SK-N-SH treated with all-trans-retinoic acid at 6 μM for 48 hours (cell line): ENCODE data around the gene PLEKHF1.

Source experiments
- CREB5 ChIP-seq: fragments of 250-450 bp; sonication (Bioruptor Pico); IDR thresholded peaks from 2 replicates; pipeline ENCODE4 v1.5.1; 2020; ENCODE audit warnings: low read depth, mild to moderate bottlenecking, moderate library complexity
- CSDC2 ChIP-seq: fragments of 250-450 bp; sonication (Bioruptor Pico); IDR thresholded peaks from 2 replicates; pipeline ENCODE4 v1.5.0; 2020; ENCODE audit warnings: mild to moderate bottlenecking, moderate library complexity
- CSRNP3 ChIP-seq: fragments of 250-450 bp; sonication (Bioruptor Pico); IDR thresholded peaks from 2 replicates; pipeline ENCODE4 v1.5.1; 2021; ENCODE audit warnings: mild to moderate bottlenecking, moderate library complexity
- ESRRG ChIP-seq: fragments of 250-450 bp; sonication (Bioruptor Pico); IDR thresholded peaks from 2 replicates; pipeline ENCODE4 v1.6.1; 2021; ENCODE audit warnings: mild to moderate bottlenecking
- ISL1 ChIP-seq: fragments of 250-450 bp; sonication (Bioruptor Pico); IDR thresholded peaks from 2 replicates; pipeline ENCODE4 v2.1.2; 2022; ENCODE audit warnings: mild to moderate bottlenecking, moderate library complexity
- OSR1 ChIP-seq: fragments of 250-450 bp; sonication (Bioruptor Pico); IDR thresholded peaks from 2 replicates; pipeline ENCODE4 v1.8.0; 2022; ENCODE audit warnings: moderate library complexity, mild to moderate bottlenecking, inconsistent platforms
- SNAI2 ChIP-seq: fragments of 250-450 bp; sonication (Bioruptor Pico); IDR thresholded peaks from 2 replicates; pipeline ENCODE4 v1.5.0; 2020; ENCODE audit warnings: mild to moderate bottlenecking, moderate library complexity
- TCF4 ChIP-seq: fragments of 250-450 bp; sonication (Bioruptor Pico); IDR thresholded peaks from 2 replicates; pipeline ENCODE4 v1.8.0; 2021; ENCODE audit warnings: mild to moderate bottlenecking, moderate library complexity, borderline replicate concordance
- ZC3H10 ChIP-seq: fragments of 250-450 bp; sonication (Bioruptor Pico); IDR thresholded peaks from 2 replicates; pipeline ENCODE4 v1.5.1; 2021; ENCODE audit warnings: mild to moderate bottlenecking, moderate library complexity
- ZFP3 ChIP-seq: fragments of 250-450 bp; sonication (Bioruptor Pico); IDR thresholded peaks from 2 replicates; pipeline ENCODE4 v1.5.0; 2020; ENCODE audit warnings: mild to moderate bottlenecking, moderate library complexity
- ZNF565 ChIP-seq: fragments of 450-650 bp; formaldehyde crosslinking; conservative IDR thresholded peaks from 2 replicates; pipeline ENCODE4 v1.5.0; 2020; ENCODE audit warnings: low read depth, mild to moderate bottlenecking, moderate library complexity
- ZNF70 ChIP-seq: fragments of 450-650 bp; formaldehyde crosslinking; IDR thresholded peaks from 2 replicates; pipeline ENCODE4 v1.5.0; 2020; ENCODE audit warnings: mild to moderate bottlenecking, moderate library complexity
- ZNF8 ChIP-seq: fragments of 450-650 bp; formaldehyde crosslinking; IDR thresholded peaks from 2 replicates; pipeline ENCODE4 v1.5.0; 2020; ENCODE audit warnings: mild to moderate bottlenecking, moderate library complexity
- TF ChIP-seq, protein P1 (sequence below): fragments of 250-450 bp; sonication (Bioruptor Pico); IDR thresholded peaks from 2 replicates; pipeline ENCODE4 v1.8.0; 2020; ENCODE audit warnings: mild to moderate bottlenecking, moderate library complexity, borderline replicate concordance

DNA sequence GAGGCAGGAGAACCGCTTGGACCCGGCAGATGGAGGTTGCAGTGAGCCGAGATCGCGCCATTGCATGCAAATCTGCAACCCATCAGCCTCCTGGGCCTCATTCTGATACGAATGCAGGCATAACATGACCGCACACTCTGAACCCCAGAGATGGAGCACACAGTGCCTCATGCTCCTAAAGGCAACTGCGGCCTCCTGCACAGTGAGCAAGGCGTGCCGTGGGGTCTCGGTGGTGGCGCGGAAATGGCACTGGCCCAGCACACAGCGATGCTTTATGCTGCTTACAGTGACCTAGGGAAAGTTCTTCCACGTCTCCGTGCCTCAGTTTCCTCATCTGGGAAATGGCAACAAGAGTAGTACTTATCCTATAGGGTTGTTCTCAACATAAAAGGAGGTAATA lies 51.8 kb downstream of the PLEKHF1 start:
- TF ChIP-seq ZC3H10 (CRISPR knock-in tag): no peak
- TF ChIP-seq CREB5 (CRISPR knock-in tag): no peak
- no peak for TF ChIP-seq TCF4 (CRISPR knock-in tag)
- no peak for TF ChIP-seq ZNF8 (CRISPR knock-in tag)
- TF ChIP-seq, protein P1, sequence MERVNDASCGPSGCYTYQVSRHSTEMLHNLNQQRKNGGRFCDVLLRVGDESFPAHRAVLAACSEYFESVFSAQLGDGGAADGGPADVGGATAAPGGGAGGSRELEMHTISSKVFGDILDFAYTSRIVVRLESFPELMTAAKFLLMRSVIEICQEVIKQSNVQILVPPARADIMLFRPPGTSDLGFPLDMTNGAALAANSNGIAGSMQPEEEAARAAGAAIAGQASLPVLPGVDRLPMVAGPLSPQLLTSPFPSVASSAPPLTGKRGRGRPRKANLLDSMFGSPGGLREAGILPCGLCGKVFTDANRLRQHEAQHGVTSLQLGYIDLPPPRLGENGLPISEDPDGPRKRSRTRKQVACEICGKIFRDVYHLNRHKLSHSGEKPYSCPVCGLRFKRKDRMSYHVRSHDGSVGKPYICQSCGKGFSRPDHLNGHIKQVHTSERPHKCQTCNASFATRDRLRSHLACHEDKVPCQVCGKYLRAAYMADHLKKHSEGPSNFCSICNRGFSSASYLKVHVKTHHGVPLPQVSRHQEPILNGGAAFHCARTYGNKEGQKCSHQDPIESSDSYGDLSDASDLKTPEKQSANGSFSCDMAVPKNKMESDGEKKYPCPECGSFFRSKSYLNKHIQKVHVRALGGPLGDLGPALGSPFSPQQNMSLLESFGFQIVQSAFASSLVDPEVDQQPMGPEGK (CRISPR knock-in tag): no peak
- no peak for TF ChIP-seq CSDC2 (CRISPR knock-in tag)
- TF ChIP-seq ZFP3 (CRISPR knock-in tag): no peak
- no peak for TF ChIP-seq ZNF70 (CRISPR knock-in tag)
- no peak for TF ChIP-seq SNAI2 (CRISPR knock-in tag)
- no peak for TF ChIP-seq OSR1 (CRISPR knock-in tag)
- no peak for TF ChIP-seq ESRRG (CRISPR knock-in tag)
- TF ChIP-seq ZNF565 (CRISPR knock-in tag): no peak
- no peak for TF ChIP-seq ISL1
- no peak for TF ChIP-seq CSRNP3 (CRISPR knock-in tag)
